Small intestine (tissue), 7 donors: ENCODE results near the gene SNTA1. TPM values are rescaled to one million over a fixed set of nuclear protein-coding genes. Genes with fewer than 3 reads are reported as not detected.
"Not testable (repeated sequence)": the region's sequence is repeated elsewhere in the genome, so short reads cannot be mapped to it uniquely, and the experiment has no call there.

Experiments used
- DNase-seq, 2 donors: peaks; one replicate each; pipeline versions ENCODE4 v3.0.0 to v3.0.0-alpha.2; 2013
- FAIRE-seq: peaks from 2 replicates; lab custom pipeline; 2012; peaks lifted over from hg19 to GRCh38; lab: Jason Lieb, UNC
- H3K27ac ChIP-seq, 3 donors: one replicate each; pipeline ENCODE4 v1.5.1; 2013; ENCODE audit warnings: low read length in 2 of 3, mild to moderate bottlenecking in 2 of 3, control low read depth in 1 of 3, inconsistent platforms in 1 of 3, low read depth in 1 of 3, moderate library complexity in 1 of 3
- H3K27me3 ChIP-seq, 3 donors: one replicate each; pipeline ENCODE4 v1.6.1; 2013; ENCODE audit warnings: low read length in 3 of 3, inconsistent platforms in 1 of 3; ENCODE audit not compliant: control insufficient read depth in 3 of 3, insufficient read depth in 3 of 3
- H3K36me3 ChIP-seq, 3 donors: one replicate each; pipeline ENCODE4 v1.6.1; 2013; ENCODE audit warnings: low read length in 3 of 3, inconsistent platforms in 1 of 3, low read depth in 1 of 3, mild to moderate bottlenecking in 1 of 3, moderate library complexity in 1 of 3; ENCODE audit not compliant: control insufficient read depth in 3 of 3, insufficient read depth in 2 of 3
- H3K4me1 ChIP-seq, 3 donors: one replicate each; pipeline ENCODE4 v1.6.1; 2013; ENCODE audit warnings: low read length in 2 of 3, inconsistent platforms in 1 of 3, low read depth in 1 of 3, mild to moderate bottlenecking in 1 of 3, moderate library complexity in 1 of 3; ENCODE audit not compliant: control insufficient read depth in 3 of 3, insufficient read depth in 2 of 3
- H3K4me3 ChIP-seq, 3 donors: one replicate each; pipeline ENCODE4 v1.5.1; 2013; ENCODE audit warnings: low read length in 3 of 3, control low read depth in 1 of 3, inconsistent platforms in 1 of 3, low read depth in 1 of 3, mild to moderate bottlenecking in 1 of 3, moderate library complexity in 1 of 3
- H3K9me3 ChIP-seq, 2 donors: one replicate each; pipeline ENCODE4 v1.6.1; 2013; ENCODE audit warnings: low read depth in 1 of 2, low read length in 1 of 2; ENCODE audit not compliant: control insufficient read depth in 2 of 2, insufficient read depth in 1 of 2
- WGBS, 3 donors: extraction: QIAGEN DNeasy Blood & Tissue Kit; methylation state at CpG; one replicate each; pipeline ENCODE4 v1.1.7; 2013; 5-methylcytosine and 5-hydroxymethylcytosine counted together
- polyA plus RNA-seq, 4 donors: library from polyadenylated mRNA; stranded (reverse) in 3 of 4; unstranded in 1 of 4; fragments of 200-250 nt in 3 of 4; fragments of 120-200 nt in 1 of 4; gene quantifications; one replicate each; pipeline versions ENCODE4 v1.2.1 to v1.2.3, GENCODE V29; 2013
- donor health status: healthy with polysubstance abuse.
- donor health status: control.
- donor health status: control.
- donor health status: Bipolar disorder and iron deficiency.
- donor health status: healthy.

The SNTA1 gene
- polyA plus RNA-seq, 4 donors, result 8.3 to 15.4 (median 11.5) TPM

- not testable (repeated sequence) for H3K9me3 ChIP-seq, H3K27me3 ChIP-seq, H3K4me3 ChIP-seq, FAIRE-seq, H3K36me3 ChIP-seq, DNase-seq
- WGBS, 3 donors, result 92 to 96% (median 94%) methylated on average over 5 of the region's 5 CpGs
- Histone ChIP-seq H3K27ac (peak overlapping the region in 1 of 3 donors; percentile 53), H3K4me1 (peaks cover 0 to 14% (median 0%) of the 10 kb centered on the region in 3 donors)
These were observed 39.6 kb upstream of the SNTA1 start for GRCh38 chr20:33483186-33483585.

DNA sequence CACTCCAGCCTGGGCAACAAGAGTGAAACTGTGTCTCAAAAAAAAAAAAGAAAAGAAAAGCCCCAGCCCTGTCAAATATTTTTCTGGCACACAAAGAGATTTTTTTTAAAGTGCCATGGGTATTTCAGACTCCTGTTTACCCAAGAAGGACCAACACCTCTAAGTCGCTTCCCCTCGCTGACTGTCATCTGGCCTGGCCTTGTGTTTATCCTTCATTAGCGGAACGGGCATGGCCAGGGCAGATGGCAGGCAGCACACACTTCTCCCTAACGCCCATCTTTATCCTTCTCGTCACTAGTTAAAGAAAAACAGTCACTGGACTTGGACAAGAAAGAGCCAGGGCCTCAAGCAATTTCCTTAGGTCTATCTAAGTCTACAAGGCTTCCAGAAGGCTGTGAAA, 39.0 kb upstream of the SNTA1 start:
- Histone ChIP-seq H3K9me3 (no peaks in the 10 kb centered on the region), H3K4me1 (peaks cover 0 to 20% (median 0%) of the 10 kb centered on the region in 3 donors), H3K27me3 (no peaks in the 10 kb centered on the region), H3K4me3 (no peak overlapping the region), H3K36me3 (no peaks in the 10 kb centered on the region), H3K27ac (peak overlapping the region in 1 of 3 donors; percentile 53)
- 56 to 66% (median 62%) methylated on average over 6 of the region's 6 CpGs for WGBS, 3 donors
- DNase-seq (peak; percentile 41 to 50), FAIRE-seq (no peak)

DNA sequence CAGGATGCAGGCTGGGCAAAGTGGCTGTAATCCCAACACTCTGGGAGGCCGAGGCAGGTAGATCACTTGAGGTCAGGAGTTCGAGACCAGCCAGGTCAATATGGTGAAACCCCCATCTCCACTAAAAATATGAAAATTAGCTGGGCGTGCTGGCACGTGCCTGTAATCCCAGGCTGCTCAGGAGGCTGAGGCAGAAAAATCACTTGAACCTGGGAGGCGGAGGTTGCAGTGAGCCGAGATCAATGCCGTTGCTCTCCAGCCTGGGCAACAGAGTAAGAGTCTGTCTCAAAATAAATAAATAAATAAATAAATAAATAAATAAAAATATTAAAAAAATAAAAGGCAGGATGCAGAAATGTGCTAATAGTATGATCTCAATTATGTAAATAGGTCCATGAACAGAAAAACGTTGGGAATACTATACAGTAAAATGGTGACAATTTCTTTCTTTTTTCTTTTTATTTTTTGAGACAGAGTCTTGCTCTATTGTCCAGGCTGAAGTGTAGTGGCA, 37.9 kb upstream of the SNTA1 start:
- no peak for DNase-seq
- no peak for FAIRE-seq
- H3K4me3 ChIP-seq, result no peak overlapping the region
- no peaks in the 10 kb centered on the region for H3K36me3 ChIP-seq
- H3K9me3 ChIP-seq, result no peaks in the 10 kb centered on the region
- H3K27me3 ChIP-seq, result no peaks in the 10 kb centered on the region
- peaks cover 0 to 30% (median 0%) of the 10 kb centered on the region in 3 donors for H3K4me1 ChIP-seq
- H3K27ac ChIP-seq, result no peak overlapping the region
- WGBS, 3 donors, result 88 to 92% (median 92%) methylated on average over 8 of the region's 8 CpGs

DNA sequence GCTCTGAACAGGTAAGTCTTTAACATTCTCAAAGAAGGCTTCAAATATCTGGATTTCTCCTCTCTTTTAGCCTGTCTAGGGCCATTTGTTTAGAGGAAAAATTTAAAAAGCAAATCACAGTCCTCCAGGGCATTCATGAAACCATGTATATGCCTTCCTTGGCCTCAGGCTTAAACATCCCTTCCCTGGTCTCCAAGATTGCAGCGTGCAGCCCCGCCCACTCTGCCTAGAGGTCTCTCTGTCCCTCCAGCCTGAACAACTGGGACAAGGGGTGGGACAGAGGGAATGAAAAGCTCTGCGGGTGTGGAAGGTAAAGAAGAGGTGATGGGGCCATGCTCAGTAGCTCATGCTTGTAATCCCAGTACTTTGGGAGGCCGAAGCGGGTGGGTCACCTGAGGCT, 36.5 kb upstream of the SNTA1 start:
- peak in 1 of 2 donors; percentile 23 for DNase-seq
- Histone ChIP-seq H3K9me3 (no peaks in the 10 kb centered on the region), H3K4me3 (no peak overlapping the region), H3K27ac (no peak overlapping the region), H3K27me3 (no peaks in the 10 kb centered on the region), H3K4me1 (peaks cover 0 to 42% (median 0%) of the 10 kb centered on the region in 3 donors), H3K36me3 (no peaks in the 10 kb centered on the region)
- no peak for FAIRE-seq
- WGBS, 3 donors, result 70 to 87% (median 72%) methylated on average over 4 to 5 of the region's 5 CpGs

DNA sequence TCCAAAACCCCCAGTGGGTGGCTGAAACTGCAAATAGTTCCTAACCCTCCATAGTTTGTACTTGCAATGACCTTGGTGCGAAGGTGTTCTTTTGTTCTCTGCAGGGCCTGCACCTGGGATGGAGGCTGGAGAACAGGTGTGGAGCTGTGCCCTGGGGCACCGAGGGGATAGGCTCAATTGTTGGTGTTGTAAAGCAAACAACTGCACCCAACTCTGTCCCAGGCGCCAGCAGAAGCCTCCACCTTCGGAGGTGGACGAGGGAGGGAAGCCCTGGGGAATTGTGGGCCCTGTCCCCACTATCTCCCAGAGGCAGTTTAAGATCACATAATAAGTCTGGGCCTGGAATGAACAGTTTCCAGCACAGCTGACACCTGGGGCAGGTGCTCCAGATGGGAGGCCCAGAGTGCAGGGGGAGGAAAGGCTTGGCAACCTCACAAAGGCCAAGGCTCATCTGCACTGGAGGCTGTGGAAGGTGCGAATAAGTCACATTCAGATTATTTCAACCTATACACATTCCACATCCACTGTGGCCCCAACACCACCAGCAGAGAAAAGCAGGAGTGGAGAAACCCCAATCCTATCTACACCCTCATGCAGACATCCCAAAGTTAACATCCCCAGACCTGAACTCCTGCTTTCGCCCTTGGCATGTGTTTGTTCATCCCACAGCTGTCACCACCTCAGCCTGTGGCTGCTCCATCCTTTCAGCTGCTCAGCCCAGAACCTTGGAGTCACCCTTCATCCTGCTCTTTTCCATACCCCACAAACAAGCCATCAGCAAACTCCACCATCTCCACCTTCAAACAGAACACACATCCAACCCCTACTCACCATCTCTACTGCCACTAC, 34.0 kb upstream of the SNTA1 start:
- Histone ChIP-seq H3K27ac (peak overlapping the region in 2 of 3 donors; percentile 45 to 61), H3K4me3 (no peak overlapping the region), H3K36me3 (no peaks in the 10 kb centered on the region), H3K27me3 (no peaks in the 10 kb centered on the region), H3K4me1 (peaks cover 0 to 37% (median 0%) of the 10 kb centered on the region in 3 donors), H3K9me3 (no peaks in the 10 kb centered on the region)
- WGBS, 3 donors, result 26 to 70% (median 38%) methylated on average over 7 of the region's 7 CpGs
- no peak for FAIRE-seq
- DNase-seq, result peak; percentile 66 to 81

DNA sequence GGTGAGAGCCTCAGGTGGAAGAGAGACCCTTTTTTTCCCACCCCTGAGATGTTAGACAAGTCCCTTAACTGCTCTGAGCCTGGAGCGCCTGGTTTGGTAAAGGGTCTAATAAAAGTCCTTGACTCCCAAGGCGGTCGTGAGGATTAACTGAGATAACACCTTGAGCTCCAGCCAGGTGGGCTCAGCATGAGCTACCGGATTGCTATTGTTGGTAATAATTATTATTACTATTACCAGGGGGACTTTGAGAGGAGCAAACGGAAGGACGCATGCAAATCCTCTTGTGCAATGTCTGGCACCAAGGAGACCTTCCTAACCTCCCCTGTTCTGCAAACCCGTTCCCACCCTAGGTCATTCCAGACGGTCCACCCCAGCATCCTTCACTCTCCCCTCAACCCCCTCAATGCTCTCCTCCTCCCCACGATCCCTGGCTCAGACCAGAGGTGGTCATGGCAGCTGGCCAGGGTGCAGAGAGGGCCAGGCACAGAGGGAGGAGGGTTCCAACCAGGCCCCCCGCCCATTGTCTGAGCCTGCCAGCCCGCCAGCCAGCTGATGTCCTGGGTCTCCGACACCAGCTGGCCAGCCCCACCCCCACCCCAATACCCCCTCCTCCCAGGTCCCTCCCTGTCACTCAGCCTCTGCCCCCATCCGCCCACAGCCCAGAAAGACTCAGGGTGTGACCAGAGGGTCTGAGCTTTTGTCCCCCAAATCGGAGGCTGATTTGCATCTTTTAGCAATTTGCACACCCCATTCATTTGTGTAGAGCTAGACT, 32.0 kb upstream of the SNTA1 start:
- no peaks in the 10 kb centered on the region for H3K36me3 ChIP-seq
- FAIRE-seq, result no peak
- H3K9me3 ChIP-seq, result no peaks in the 10 kb centered on the region
- WGBS, 3 donors, result 26 to 39% (median 39%) methylated on average over 14 of the region's 14 CpGs
- DNase-seq, result peak in 1 of 2 donors; percentile 5
- H3K27me3 ChIP-seq, result no peaks in the 10 kb centered on the region
- peak overlapping the region in 1 of 3 donors; percentile 42 for H3K27ac ChIP-seq
- H3K4me3 ChIP-seq, result peak overlapping the region in 1 of 3 donors; percentile 1
- peaks cover 0 to 33% (median 0%) of the 10 kb centered on the region in 3 donors for H3K4me1 ChIP-seq

DNA sequence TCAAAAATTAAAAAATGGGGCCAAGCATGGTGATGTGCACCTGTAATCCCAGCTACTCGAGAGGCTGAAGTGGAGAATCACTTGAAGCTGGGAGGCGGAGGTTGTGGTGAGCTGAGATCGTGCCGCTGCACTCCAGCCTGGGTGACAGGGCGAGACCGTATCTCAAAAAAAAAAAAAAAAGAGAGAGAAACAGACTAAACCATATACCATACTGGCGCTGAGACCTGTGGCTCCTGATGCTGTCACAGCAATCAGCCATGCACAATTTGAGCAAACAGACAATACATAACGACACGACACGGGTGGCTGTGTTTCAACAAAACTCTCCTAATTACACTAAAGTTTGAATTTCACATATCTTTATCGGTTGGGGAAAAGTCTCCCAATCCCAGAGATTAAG, 31.4 kb upstream of the SNTA1 start:
- no peaks in the 10 kb centered on the region for H3K27me3 ChIP-seq
- no peak overlapping the region for H3K4me3 ChIP-seq
- no peak for FAIRE-seq
- H3K4me1 ChIP-seq, result peaks cover 0 to 33% (median 0%) of the 10 kb centered on the region in 3 donors
- H3K36me3 ChIP-seq, result no peaks in the 10 kb centered on the region
- WGBS, 3 donors, result 78 to 85% (median 83%) methylated on average over 11 of the region's 11 CpGs
- DNase-seq, result no peak
- no peak overlapping the region for H3K27ac ChIP-seq
- H3K9me3 ChIP-seq, result no peaks in the 10 kb centered on the region
